ENCODE results near the gene ADK. TPM values are rescaled to one million over a fixed set of nuclear protein-coding genes. Genes with fewer than 3 reads are reported as not detected.

ADK gene
- total and polyA plus RNA-seq, 2 experiments from 2014 or later: 39.9 to 53.0 TPM

DNA sequence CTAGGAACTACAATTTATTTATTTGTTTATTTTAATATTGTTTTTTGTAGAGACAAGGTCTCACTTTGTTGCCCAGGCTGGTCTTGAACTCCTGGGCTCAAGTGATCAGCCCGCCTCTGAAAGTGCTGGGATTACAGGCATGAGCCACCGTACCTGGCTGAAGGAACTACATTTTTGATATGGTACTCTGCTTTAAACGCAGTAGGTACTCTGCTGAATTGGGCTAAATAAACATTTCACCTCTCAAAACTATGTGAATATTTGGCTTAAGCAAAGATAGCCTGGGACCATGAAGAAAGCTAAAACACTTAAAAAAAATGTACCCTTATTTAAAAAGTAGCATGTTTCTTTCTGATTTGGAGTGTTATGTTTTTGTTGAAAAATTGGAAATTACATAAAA, 138.2 kb downstream of the ADK start:
- ATAC-seq (no peak), DNase-seq (ENCODE audit: low spot score) (no peak)
- Mint-ChIP-seq H3K9me3 (no peaks in the 10 kb centered on the region), H3K27ac (no peak overlapping the region), H3K4me3 (no peak overlapping the region), H3K4me1 (no peaks in the 10 kb centered on the region), H3K36me3 (ENCODE audit: low read depth) (peaks cover 4% of the 10 kb centered on the region; the same call in 2 of the 3 replicates), H3K27me3 (ENCODE audit: insufficient read depth, low read depth, poor library complexity) (no peaks in the 10 kb centered on the region)
- Histone ChIP-seq H3K79me2 (replicated peaks; ENCODE audit: insufficient read depth) (no peaks in the 10 kb centered on the region), H3K9me2 (ENCODE audit: insufficient read depth) (no peaks in the 10 kb centered on the region), H3K27me3 (ENCODE audit: insufficient read depth) (no peaks in the 10 kb centered on the region), H3K4me1 (ENCODE audit: insufficient read depth) (no peaks in the 10 kb centered on the region), H3K36me3 (ENCODE audit: insufficient read depth) (no peaks in the 10 kb centered on the region), H3K4me2 (no peak overlapping the region), H3K4me3 (no peak overlapping the region), H3K27ac (ENCODE audit: low read depth) (no peak overlapping the region), H3F3A (replicated peaks; ENCODE audit: low read depth) (no peaks in the 10 kb centered on the region), H4K20me1 (replicated peaks; ENCODE audit: insufficient read depth) (no peaks in the 10 kb centered on the region), H2AFZ (no peak overlapping the region)
- TF ChIP-seq, protein P1, sequence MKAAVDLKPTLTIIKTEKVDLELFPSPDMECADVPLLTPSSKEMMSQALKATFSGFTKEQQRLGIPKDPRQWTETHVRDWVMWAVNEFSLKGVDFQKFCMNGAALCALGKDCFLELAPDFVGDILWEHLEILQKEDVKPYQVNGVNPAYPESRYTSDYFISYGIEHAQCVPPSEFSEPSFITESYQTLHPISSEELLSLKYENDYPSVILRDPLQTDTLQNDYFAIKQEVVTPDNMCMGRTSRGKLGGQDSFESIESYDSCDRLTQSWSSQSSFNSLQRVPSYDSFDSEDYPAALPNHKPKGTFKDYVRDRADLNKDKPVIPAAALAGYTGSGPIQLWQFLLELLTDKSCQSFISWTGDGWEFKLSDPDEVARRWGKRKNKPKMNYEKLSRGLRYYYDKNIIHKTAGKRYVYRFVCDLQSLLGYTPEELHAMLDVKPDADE (IDR thresholded peaks at IDR 0.05): no peak
- TF ChIP-seq ZNF462 (CRISPR knock-in tag; IDR thresholded peaks at IDR 0.05) (no peak), STAT1 (IDR thresholded peaks at IDR 0.05; ENCODE audit: unreplicated experiment) (no peak), CTCF (conservative IDR thresholded peaks at IDR 0.05; ENCODE audit: low read depth in 2 of 2) (no peak), JUNB (IDR thresholded peaks at IDR 0.05; ENCODE audit: unreplicated experiment) (no peak), POLR2AphosphoS5 (IDR thresholded peaks at IDR 0.05; ENCODE audit: low read depth) (no peak)
- TF ChIP-seq, protein P2, sequence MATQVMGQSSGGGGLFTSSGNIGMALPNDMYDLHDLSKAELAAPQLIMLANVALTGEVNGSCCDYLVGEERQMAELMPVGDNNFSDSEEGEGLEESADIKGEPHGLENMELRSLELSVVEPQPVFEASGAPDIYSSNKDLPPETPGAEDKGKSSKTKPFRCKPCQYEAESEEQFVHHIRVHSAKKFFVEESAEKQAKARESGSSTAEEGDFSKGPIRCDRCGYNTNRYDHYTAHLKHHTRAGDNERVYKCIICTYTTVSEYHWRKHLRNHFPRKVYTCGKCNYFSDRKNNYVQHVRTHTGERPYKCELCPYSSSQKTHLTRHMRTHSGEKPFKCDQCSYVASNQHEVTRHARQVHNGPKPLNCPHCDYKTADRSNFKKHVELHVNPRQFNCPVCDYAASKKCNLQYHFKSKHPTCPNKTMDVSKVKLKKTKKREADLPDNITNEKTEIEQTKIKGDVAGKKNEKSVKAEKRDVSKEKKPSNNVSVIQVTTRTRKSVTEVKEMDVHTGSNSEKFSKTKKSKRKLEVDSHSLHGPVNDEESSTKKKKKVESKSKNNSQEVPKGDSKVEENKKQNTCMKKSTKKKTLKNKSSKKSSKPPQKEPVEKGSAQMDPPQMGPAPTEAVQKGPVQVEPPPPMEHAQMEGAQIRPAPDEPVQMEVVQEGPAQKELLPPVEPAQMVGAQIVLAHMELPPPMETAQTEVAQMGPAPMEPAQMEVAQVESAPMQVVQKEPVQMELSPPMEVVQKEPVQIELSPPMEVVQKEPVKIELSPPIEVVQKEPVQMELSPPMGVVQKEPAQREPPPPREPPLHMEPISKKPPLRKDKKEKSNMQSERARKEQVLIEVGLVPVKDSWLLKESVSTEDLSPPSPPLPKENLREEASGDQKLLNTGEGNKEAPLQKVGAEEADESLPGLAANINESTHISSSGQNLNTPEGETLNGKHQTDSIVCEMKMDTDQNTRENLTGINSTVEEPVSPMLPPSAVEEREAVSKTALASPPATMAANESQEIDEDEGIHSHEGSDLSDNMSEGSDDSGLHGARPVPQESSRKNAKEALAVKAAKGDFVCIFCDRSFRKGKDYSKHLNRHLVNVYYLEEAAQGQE (IDR thresholded peaks at IDR 0.05; ENCODE audit: unreplicated experiment): no peak
